OCI-M1 (cell line): ENCODE results near the gene MBD4.
A peak's percentile ranks its signal among the peaks of the same experiment; 100 is the strongest.
"Not testable (repeated sequence)": the region's sequence is repeated elsewhere in the genome, so short reads cannot be mapped to it uniquely, and the experiment has no call there.

ENCODE experiments used
- DNase-seq: peaks from one replicate; lab custom pipeline; 2025; lab: John Stamatoyannopoulos, UW

The MBD4 gene

GRCh38 chr3:129409541-129409940 is 30.2 kb downstream of the MBD4 start:
- DNase-seq, result no peak

GRCh38 chr3:129404610-129405009 is 35.1 kb downstream of the MBD4 start:
- no peak for DNase-seq

GRCh38 chr3:129404130-129404529 is 35.6 kb downstream of the MBD4 start:
- DNase-seq, result no peak

GRCh38 chr3:129403450-129403849 is 36.3 kb downstream of the MBD4 start:
- no peak for DNase-seq

GRCh38 chr3:129402616-129403015 is 37.1 kb downstream of the MBD4 start:
- DNase-seq, result no peak

GRCh38 chr3:129402210-129402609 is 37.5 kb downstream of the MBD4 start:
- no peak for DNase-seq

GRCh38 chr3:129399895-129400357 is 39.8 kb downstream of the MBD4 start:
- DNase-seq, result peak; percentile 89

GRCh38 chr3:129399145-129399894 is 40.4 kb downstream of the MBD4 start:
- DNase-seq, result peak; percentile 97

GRCh38 chr3:129398803-129399144 is 41.0 kb downstream of the MBD4 start:
- no peak for DNase-seq

GRCh38 chr3:129393760-129394564 is 45.8 kb downstream of the MBD4 start:
- not testable (repeated sequence) for DNase-seq

GRCh38 chr3:129393271-129393670 is 46.5 kb downstream of the MBD4 start:
- no peak for DNase-seq

GRCh38 chr3:129392106-129392887 is 47.5 kb downstream of the MBD4 start:
- not testable (repeated sequence) for DNase-seq

GRCh38 chr3:129391583-129391982 is 48.2 kb downstream of the MBD4 start:
- not testable (repeated sequence) for DNase-seq

- no peak for DNase-seq
Measured at GRCh38 chr3:129389572-129389937, 50.2 kb downstream of the MBD4 start.

GRCh38 chr3:129388791-129389571 is 50.8 kb downstream of the MBD4 start:
- DNase-seq, result not testable (repeated sequence)

- DNase-seq, result no peak
Measured at GRCh38 chr3:129387487-129387886, 52.3 kb downstream of the MBD4 start.

- no peak for DNase-seq
Measured at GRCh38 chr3:129386984-129387383, 52.8 kb downstream of the MBD4 start.

- DNase-seq, result peak; percentile 29
Measured at GRCh38 chr3:129385507-129385906, 54.2 kb downstream of the MBD4 start.

GRCh38 chr3:129384594-129385323 is 55.0 kb downstream of the MBD4 start:
- no peak for DNase-seq

- not testable (repeated sequence) for DNase-seq
Measured at GRCh38 chr3:129384103-129384502, 55.6 kb downstream of the MBD4 start.

GRCh38 chr3:129383292-129383860 is 56.4 kb downstream of the MBD4 start:
- DNase-seq, result peak; percentile 80
